ENCODE measurements around the gene STX1A. TPM values are rescaled to one million over a fixed set of nuclear protein-coding genes. Genes with fewer than 3 reads are reported as not detected.
A peak's percentile ranks its signal among the peaks of the same experiment; 100 is the strongest.

Gene STX1A
- total RNA-seq, 1 donor from 2014 or later: 13.2 TPM

DNA sequence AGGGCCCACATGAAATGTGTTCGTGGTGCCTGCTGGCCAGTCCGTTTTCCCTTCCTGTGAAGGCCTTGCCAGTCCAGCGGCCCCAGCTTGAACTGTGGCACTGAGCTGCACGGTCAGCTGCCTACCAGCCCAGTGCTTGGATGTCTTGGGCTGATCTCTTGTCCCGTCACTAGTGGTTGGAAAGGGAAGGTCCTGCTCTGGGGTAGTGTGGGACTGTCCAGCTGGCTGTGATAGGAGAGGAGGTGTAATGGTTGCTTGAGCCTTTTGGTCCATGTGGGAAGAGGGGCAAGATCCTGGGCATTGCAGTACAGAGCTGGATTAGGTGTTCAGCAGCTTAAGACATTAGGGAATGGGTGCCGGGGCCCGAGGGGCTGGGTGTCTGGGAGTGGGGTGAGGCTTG lies 21.1 kb downstream of the STX1A start:
- Mint-ChIP-seq H3K4me3 (ENCODE audit: unreplicated experiment) (no peak overlapping the region), H3K36me3 (ENCODE audit: low read depth, unreplicated experiment) (peaks cover 34% of the 10 kb centered on the region), H3K27me3 (ENCODE audit: unreplicated experiment) (peaks cover 19% of the 10 kb centered on the region), H3K9me3 (ENCODE audit: unreplicated experiment) (no peaks in the 10 kb centered on the region), H3K4me1 (ENCODE audit: unreplicated experiment) (no peaks in the 10 kb centered on the region), H3K27ac (ENCODE audit: unreplicated experiment) (no peak overlapping the region)
- TF ChIP-seq, protein P1, sequence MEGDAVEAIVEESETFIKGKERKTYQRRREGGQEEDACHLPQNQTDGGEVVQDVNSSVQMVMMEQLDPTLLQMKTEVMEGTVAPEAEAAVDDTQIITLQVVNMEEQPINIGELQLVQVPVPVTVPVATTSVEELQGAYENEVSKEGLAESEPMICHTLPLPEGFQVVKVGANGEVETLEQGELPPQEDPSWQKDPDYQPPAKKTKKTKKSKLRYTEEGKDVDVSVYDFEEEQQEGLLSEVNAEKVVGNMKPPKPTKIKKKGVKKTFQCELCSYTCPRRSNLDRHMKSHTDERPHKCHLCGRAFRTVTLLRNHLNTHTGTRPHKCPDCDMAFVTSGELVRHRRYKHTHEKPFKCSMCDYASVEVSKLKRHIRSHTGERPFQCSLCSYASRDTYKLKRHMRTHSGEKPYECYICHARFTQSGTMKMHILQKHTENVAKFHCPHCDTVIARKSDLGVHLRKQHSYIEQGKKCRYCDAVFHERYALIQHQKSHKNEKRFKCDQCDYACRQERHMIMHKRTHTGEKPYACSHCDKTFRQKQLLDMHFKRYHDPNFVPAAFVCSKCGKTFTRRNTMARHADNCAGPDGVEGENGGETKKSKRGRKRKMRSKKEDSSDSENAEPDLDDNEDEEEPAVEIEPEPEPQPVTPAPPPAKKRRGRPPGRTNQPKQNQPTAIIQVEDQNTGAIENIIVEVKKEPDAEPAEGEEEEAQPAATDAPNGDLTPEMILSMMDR (IDR thresholded peaks at IDR 0.05; ENCODE audit: unreplicated experiment): no peak
- DNase-seq (ENCODE audit: low spot score): no peak

DNA sequence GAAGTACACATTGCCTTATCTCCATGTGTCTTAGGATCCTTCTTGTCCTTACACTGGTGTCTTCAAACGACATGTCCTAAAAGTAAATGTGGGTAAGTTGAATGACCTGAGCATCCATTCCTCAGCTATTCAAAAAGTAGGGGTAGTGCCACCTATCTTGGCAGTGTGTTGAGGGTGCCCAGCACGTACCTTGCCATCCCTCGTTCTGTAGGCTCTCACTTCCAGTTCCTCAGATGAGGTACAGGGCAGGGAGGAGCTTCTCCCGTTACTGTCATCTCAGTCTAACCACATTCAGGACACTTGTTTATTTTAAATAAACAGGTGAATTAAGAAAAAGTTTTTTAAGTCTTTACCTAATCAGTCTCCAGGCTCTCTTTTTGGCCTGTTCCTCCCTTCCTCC lies 23.1 kb downstream of the STX1A start:
- no peak overlapping the region for H3K27ac Mint-ChIP-seq (ENCODE audit: unreplicated experiment)
- TF ChIP-seq, protein P1 (IDR thresholded peaks at IDR 0.05; ENCODE audit: unreplicated experiment): no peak
- H3K36me3 Mint-ChIP-seq (ENCODE audit: low read depth, unreplicated experiment): peaks cover 30% of the 10 kb centered on the region
- peaks cover 14% of the 10 kb centered on the region for H3K27me3 Mint-ChIP-seq (ENCODE audit: unreplicated experiment)
- peaks cover 7% of the 10 kb centered on the region for H3K4me1 Mint-ChIP-seq (ENCODE audit: unreplicated experiment)
- no peak for DNase-seq (ENCODE audit: low spot score)
- H3K9me3 Mint-ChIP-seq (ENCODE audit: unreplicated experiment): no peaks in the 10 kb centered on the region
- H3K4me3 Mint-ChIP-seq (ENCODE audit: unreplicated experiment): no peak overlapping the region

DNA sequence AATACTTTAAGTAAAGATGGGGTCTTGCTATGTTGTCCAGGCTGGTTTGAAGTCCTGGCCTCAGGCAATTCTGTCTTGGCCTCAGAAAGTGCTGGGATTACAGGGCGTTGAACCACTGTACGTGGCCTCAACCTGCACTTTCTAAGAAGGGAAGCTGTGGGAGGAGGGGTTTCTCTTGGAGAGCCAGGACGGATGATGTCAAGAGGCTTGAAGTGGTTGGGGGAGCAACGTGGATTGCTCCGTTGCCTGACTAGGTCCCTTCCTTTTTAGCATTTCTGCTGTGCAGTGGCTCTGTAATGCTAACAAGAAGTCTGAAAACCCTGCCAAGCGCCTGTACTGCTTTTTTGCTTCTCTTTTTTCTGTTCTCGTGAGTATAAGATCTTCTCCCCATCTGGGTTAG lies 28.8 kb downstream of the STX1A start:
- no peak for DNase-seq (ENCODE audit: low spot score)
- TF ChIP-seq, protein P1 (IDR thresholded peaks at IDR 0.05; ENCODE audit: unreplicated experiment): no peak
- peak overlapping the region; percentile 27 for H3K4me3 Mint-ChIP-seq (ENCODE audit: unreplicated experiment)
- H3K9me3 Mint-ChIP-seq (ENCODE audit: unreplicated experiment): no peaks in the 10 kb centered on the region
- H3K27me3 Mint-ChIP-seq (ENCODE audit: unreplicated experiment): peaks cover 3% of the 10 kb centered on the region
- H3K27ac Mint-ChIP-seq (ENCODE audit: unreplicated experiment): no peak overlapping the region
- H3K4me1 Mint-ChIP-seq (ENCODE audit: unreplicated experiment): peaks cover 7% of the 10 kb centered on the region
- peaks cover 35% of the 10 kb centered on the region for H3K36me3 Mint-ChIP-seq (ENCODE audit: low read depth, unreplicated experiment)

DNA sequence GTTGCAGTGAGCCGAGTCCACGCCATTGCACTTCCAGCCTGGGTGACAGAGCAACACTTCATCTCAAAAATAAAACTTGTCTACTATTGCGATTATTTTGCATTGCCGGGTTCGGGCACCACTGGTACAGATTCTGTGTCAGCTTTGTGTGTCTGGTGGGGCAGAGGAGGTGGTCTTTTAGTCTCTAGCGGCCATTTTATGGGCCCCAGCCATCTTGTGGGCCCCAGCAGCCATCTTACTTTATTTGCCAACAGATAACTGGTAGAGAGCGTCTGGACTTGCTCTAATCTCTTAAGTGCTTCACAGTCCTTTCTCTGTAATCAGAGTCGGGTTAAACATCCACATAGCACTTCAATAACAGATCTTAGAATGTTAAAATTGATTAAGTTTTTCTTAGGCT lies 31.2 kb downstream of the STX1A start:
- peak overlapping the region; percentile 20 for H3K4me3 Mint-ChIP-seq (ENCODE audit: unreplicated experiment)
- H3K27ac Mint-ChIP-seq (ENCODE audit: unreplicated experiment): no peak overlapping the region
- peaks cover 13% of the 10 kb centered on the region for H3K4me1 Mint-ChIP-seq (ENCODE audit: unreplicated experiment)
- H3K27me3 Mint-ChIP-seq (ENCODE audit: unreplicated experiment): peaks cover 2% of the 10 kb centered on the region
- H3K36me3 Mint-ChIP-seq (ENCODE audit: low read depth, unreplicated experiment): peaks cover 28% of the 10 kb centered on the region
- DNase-seq (ENCODE audit: low spot score): no peak
- H3K9me3 Mint-ChIP-seq (ENCODE audit: unreplicated experiment): no peaks in the 10 kb centered on the region
- TF ChIP-seq, protein P1 (IDR thresholded peaks at IDR 0.05; ENCODE audit: unreplicated experiment): no peak

DNA sequence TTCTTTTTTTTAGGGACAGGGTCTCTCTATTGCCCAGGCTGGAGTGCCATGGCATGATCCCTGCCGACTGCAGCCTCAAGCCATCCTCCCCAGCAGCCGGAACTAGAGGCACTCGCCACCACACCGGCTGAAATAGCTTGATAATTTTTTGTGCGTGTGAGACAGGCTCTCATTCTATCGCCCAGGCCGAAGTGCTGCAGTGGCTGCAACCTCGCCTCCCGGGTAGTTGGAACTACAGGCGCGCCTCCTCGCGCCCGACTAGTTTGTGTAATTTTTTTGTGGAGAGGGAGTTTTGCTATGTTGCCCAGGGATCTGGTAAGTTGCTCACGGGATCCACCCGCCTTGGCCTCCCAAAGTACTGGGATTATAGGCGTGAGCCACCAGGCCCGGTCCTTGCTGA lies 34.2 kb downstream of the STX1A start:
- H3K27ac Mint-ChIP-seq (ENCODE audit: unreplicated experiment): no peak overlapping the region
- TF ChIP-seq, protein P1 (IDR thresholded peaks at IDR 0.05; ENCODE audit: unreplicated experiment): no peak

More for the DNA sequence above, 34.2 kb downstream of the STX1A start:
- Mint-ChIP-seq H3K4me1 (ENCODE audit: unreplicated experiment) (peaks cover 16% of the 10 kb centered on the region), H3K9me3 (ENCODE audit: unreplicated experiment) (no peaks in the 10 kb centered on the region), H3K27me3 (ENCODE audit: unreplicated experiment) (peaks cover 9% of the 10 kb centered on the region), H3K36me3 (ENCODE audit: low read depth, unreplicated experiment) (peaks cover 21% of the 10 kb centered on the region), H3K4me3 (ENCODE audit: unreplicated experiment) (no peak overlapping the region)
- DNase-seq (ENCODE audit: low spot score): no peak

All from endothelial cell (in vitro differentiated cells).